ENCODE results near the gene RUNX2. TPM values are rescaled to one million over a fixed set of nuclear protein-coding genes. Genes with fewer than 3 reads are reported as not detected.

The RUNX2 gene
- total RNA-seq, 6 experiments from 2014 or later, result 7.4 to 12.7 (median 10.8) TPM

DNA sequence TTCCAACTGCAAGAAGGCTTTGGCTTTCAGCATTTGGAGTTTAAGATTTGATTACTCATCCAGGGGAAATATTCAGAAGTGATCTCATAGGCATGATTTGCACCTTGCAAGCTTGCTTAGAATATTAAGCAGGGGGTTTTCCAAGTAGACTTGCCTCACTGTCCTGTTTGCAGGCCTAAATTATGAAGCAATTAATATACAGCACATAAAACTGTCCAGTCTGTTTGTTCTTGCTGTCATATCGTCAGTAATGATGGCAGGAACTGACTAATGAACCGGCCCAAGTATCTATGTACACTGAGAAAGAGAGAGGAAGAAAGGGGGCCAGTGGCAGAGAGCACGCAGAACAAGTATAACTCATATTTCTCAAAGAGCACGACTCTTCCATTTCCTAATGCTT is 262.1 kb downstream of the RUNX2 start:
- Mint-ChIP-seq H3K36me3 (ENCODE audit: low read depth) (no peaks in the 10 kb centered on the region), H3K27me3 (ENCODE audit: insufficient read depth) (peaks cover 1% of the 10 kb centered on the region; the same call in 1 of the 2 replicates), H3K4me1 (ENCODE audit: low read depth) (peaks cover 58% of the 10 kb centered on the region), H3K9me3 (no peaks in the 10 kb centered on the region), H3K4me3 (peak overlapping the region; percentile 37; the same call in 1 of the 2 replicates), H3K27ac (peak overlapping the region; percentile 80)
- TF ChIP-seq, protein P1, sequence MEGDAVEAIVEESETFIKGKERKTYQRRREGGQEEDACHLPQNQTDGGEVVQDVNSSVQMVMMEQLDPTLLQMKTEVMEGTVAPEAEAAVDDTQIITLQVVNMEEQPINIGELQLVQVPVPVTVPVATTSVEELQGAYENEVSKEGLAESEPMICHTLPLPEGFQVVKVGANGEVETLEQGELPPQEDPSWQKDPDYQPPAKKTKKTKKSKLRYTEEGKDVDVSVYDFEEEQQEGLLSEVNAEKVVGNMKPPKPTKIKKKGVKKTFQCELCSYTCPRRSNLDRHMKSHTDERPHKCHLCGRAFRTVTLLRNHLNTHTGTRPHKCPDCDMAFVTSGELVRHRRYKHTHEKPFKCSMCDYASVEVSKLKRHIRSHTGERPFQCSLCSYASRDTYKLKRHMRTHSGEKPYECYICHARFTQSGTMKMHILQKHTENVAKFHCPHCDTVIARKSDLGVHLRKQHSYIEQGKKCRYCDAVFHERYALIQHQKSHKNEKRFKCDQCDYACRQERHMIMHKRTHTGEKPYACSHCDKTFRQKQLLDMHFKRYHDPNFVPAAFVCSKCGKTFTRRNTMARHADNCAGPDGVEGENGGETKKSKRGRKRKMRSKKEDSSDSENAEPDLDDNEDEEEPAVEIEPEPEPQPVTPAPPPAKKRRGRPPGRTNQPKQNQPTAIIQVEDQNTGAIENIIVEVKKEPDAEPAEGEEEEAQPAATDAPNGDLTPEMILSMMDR (IDR thresholded peaks at IDR 0.05), result no peak
- peak; percentile 66 for DNase-seq

DNA sequence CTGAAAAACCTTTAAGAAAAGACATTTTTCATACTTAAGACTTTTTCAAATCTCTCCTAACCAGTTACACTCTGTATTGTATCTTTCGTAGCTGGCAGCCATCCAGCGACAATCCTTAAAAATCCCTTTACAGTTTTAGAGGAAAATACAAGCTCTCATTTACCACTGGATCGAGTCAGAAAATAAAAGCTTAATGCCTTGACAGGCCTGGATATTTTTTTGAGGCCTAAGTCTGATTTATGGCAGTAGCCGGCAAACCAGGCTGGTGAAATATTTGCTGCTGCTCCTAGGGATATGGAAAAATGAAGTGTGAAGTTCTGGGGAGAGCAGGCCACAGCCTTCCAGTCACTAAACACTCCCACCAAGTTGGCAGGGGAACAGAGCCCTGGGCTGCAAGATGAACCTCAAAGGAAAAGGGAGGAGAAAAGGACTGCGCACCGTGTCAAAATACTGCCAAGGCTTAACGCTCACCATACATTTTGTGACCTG is 262.6 kb downstream of the RUNX2 start:
- no peaks in the 10 kb centered on the region for H3K36me3 Mint-ChIP-seq (ENCODE audit: low read depth)
- peak overlapping the region; percentile 80 for H3K27ac Mint-ChIP-seq
- TF ChIP-seq, protein P1 (IDR thresholded peaks at IDR 0.05), result no peak
- H3K4me1 Mint-ChIP-seq (ENCODE audit: low read depth), result peaks cover 58% of the 10 kb centered on the region
- no peaks in the 10 kb centered on the region for H3K9me3 Mint-ChIP-seq
- DNase-seq, result no peak
- H3K27me3 Mint-ChIP-seq (ENCODE audit: insufficient read depth), result peaks cover 1% of the 10 kb centered on the region; the same call in 1 of the 2 replicates
- H3K4me3 Mint-ChIP-seq, result peak overlapping the region; percentile 37; the same call in 1 of the 2 replicates

DNA sequence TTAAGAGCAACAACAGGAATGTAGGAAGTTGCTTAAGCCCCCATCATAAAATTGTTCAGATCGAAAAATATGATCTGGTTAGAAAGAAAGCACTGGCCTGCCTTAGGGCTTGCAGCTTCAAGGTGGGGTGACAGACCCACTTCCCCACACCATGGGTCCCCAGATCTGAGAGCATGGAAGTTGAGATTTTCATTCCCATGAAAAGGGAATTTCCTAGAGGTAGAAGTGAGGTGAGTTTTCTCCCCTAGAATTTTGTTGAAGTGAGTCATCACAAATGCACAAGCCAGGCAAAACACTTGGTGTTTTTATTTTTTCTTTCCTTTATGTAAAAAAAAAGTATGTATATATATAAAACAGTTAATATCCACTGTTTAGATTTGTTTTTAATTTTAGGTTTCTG is 263.2 kb downstream of the RUNX2 start:
- H3K4me3 Mint-ChIP-seq, result peak overlapping the region; percentile 25; the same call in 1 of the 2 replicates
- TF ChIP-seq, protein P1 (IDR thresholded peaks at IDR 0.05), result no peak
- peaks cover 58% of the 10 kb centered on the region for H3K4me1 Mint-ChIP-seq (ENCODE audit: low read depth)
- peaks cover 1% of the 10 kb centered on the region; the same call in 1 of the 2 replicates for H3K27me3 Mint-ChIP-seq (ENCODE audit: insufficient read depth)
- H3K36me3 Mint-ChIP-seq (ENCODE audit: low read depth), result no peaks in the 10 kb centered on the region
- H3K9me3 Mint-ChIP-seq, result no peaks in the 10 kb centered on the region
- peak overlapping the region; percentile 80 for H3K27ac Mint-ChIP-seq
- no peak for DNase-seq

DNA sequence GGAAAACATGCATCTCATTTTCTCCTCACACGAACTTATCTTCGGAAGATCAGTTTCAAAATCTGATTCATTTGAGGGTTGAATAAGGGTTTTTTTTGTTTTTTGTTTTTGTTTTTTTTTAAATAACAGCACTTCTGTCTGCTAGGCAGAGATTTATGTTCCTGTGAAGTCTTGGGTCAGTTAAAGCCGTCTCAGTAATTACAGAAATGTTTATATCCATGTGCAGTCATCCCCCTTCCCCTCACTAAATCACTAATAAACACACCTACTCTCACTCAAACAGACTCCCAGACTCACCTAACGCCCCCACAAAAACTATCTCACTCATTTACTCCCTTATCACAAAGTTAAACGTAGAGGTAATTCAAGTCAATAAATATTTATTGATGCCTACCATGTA is 263.8 kb downstream of the RUNX2 start:
- Mint-ChIP-seq H3K27me3 (ENCODE audit: insufficient read depth) (peaks cover 1% of the 10 kb centered on the region; the same call in 1 of the 2 replicates), H3K4me3 (no peak overlapping the region; the same call in 1 of the 2 replicates), H3K27ac (no peak overlapping the region; the same call in 1 of the 2 replicates), H3K36me3 (ENCODE audit: low read depth) (no peaks in the 10 kb centered on the region), H3K4me1 (ENCODE audit: low read depth) (peaks cover 57% of the 10 kb centered on the region), H3K9me3 (no peaks in the 10 kb centered on the region)
- DNase-seq, result no peak
- TF ChIP-seq, protein P1 (IDR thresholded peaks at IDR 0.05), result no peak

DNA sequence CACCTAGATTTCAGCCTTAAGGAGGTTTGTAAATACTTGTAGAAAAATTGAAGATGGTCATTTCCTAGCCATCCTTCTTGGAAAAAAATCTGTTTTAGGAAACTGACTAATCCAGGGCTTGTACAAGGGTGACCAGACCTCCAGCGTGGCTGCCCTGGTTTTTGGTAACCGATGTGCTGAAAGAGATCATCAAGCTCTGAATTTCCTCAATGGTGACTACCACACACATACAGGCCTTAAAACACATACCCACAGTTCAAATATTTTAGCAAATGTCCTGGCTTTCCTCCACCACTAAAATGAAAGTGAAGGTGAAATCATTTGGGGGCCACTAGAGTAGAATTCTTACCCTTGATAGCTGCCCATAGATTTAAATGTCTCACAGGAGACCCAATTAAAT is 264.9 kb downstream of the RUNX2 start:
- Mint-ChIP-seq H3K4me3 (no peak overlapping the region), H3K27me3 (ENCODE audit: insufficient read depth) (peaks cover 1% of the 10 kb centered on the region; the same call in 1 of the 2 replicates), H3K27ac (peak overlapping the region; percentile 28; the same call in 1 of the 2 replicates), H3K9me3 (no peaks in the 10 kb centered on the region), H3K4me1 (ENCODE audit: low read depth) (peaks cover 46% of the 10 kb centered on the region), H3K36me3 (ENCODE audit: low read depth) (no peaks in the 10 kb centered on the region)
- DNase-seq, result no peak
- TF ChIP-seq, protein P1 (IDR thresholded peaks at IDR 0.05), result no peak

All from HFFc6 (cell line).